Panc1 (cell line): Measurements from ENCODE around the gene SSBP4. TPM values are rescaled to one million over a fixed set of nuclear protein-coding genes. Genes with fewer than 3 reads are reported as not detected.

Source experiments
- ATAC-seq: fragments of 200-7000 bp; cut with Tn5 transposase; 2 replicates; pipeline ENCODE4 v1.9.1; 2020; ENCODE audit warnings: mild to moderate bottlenecking, moderate library complexity
- BruUV-seq: library from RNA; stranded (reverse); fragments of 400-500 nt; replicated peaks from 2 replicates; lab custom pipeline; 2021; lab: Mats Ljungman, UMichigan
- CTCF ChIA-PET: fragments of 300-600 bp; sonication (Branson Sonifier 250); formaldehyde crosslinking; loops from one replicate; lab custom pipeline; 2022; ENCODE audit warnings: antibody characterized with exemption; lab: Charles Lee
- POLR2A ChIA-PET: fragments of 300-600 bp; sonication (Branson Sonifier 250); formaldehyde crosslinking; loops from one replicate; lab custom pipeline; 2022; ENCODE audit warnings: antibody characterized with exemption; lab: Charles Lee
- DNase-seq: peaks from one replicate; pipeline ENCODE4 v3.0.0-alpha.2; 2010; ENCODE audit warnings: low read depth, low spot score
- H3K27ac ChIP-seq: 2 replicates; pipeline ENCODE4 v1.5.1; 2011; ENCODE audit warnings: mild to moderate bottlenecking, low read length, inconsistent platforms
- H3K27me3 ChIP-seq: fragments of 200-500 bp; sonication (Bioruptor generic); 2 replicates; pipeline ENCODE4 v1.6.0; 2014; ENCODE audit warnings: low read length, inconsistent platforms; ENCODE audit not compliant: control insufficient read depth, insufficient read depth
- H3K36me3 ChIP-seq: fragments of 200-500 bp; sonication (Bioruptor generic); 2 replicates; pipeline ENCODE4 v1.5.1; 2014; ENCODE audit warnings: inconsistent platforms, mild to moderate bottlenecking, low read length, moderate library complexity; ENCODE audit not compliant: control insufficient read depth, insufficient read depth
- H3K4me1 ChIP-seq: 2 replicates; pipeline ENCODE4 v1.5.1; 2011; ENCODE audit warnings: inconsistent platforms, mild to moderate bottlenecking, low read length, moderate library complexity; ENCODE audit not compliant: control insufficient read depth, insufficient read depth
- H3K4me3 ChIP-seq, 2 experiments: 2 replicates each; pipeline ENCODE4 v1.5.1; 2011 to 2012; ENCODE audit warnings: low read depth in 2 of 2, low read length in 2 of 2, mild to moderate bottlenecking in 2 of 2, inconsistent platforms in 1 of 2, moderate library complexity in 1 of 2
- H3K9me3 ChIP-seq: fragments of 200-500 bp; sonication (Bioruptor generic); 2 replicates; pipeline ENCODE4 v1.5.1; 2014; ENCODE audit warnings: low read depth, mild to moderate bottlenecking, inconsistent platforms, low read length, moderate library complexity; ENCODE audit not compliant: control insufficient read depth, insufficient read depth
- POLR2AphosphoS5 ChIP-seq: IDR thresholded peaks from 2 replicates; pipeline ENCODE4 v1.6.1; 2012; ENCODE audit warnings: mild to moderate bottlenecking, low read depth, low read length, moderate library complexity
- SIN3A ChIP-seq: IDR thresholded peaks from 2 replicates; pipeline ENCODE4 v1.6.1; 2012; ENCODE audit warnings: low read depth, mild to moderate bottlenecking, low read length, moderate library complexity, borderline replicate concordance; ENCODE audit not compliant: insufficient read depth
- TCF7L2 ChIP-seq: IDR thresholded peaks from 2 replicates; pipeline ENCODE4 v1.6.1; 2011; ENCODE audit warnings: mild to moderate bottlenecking, low read depth, low read length, inconsistent platforms
- in situ Hi-C: cut with HindIII; loops from 2 replicates; pipeline ENCODE4 v1.10.0; 2016; ENCODE audit warnings: low sequenced_read_pairs, low pct_unique_long_range_greater_than_20kb
- intact Hi-C: fragments of 100-400 bp; cut with micrococcal nuclease; formaldehyde crosslinking; loops from one replicate; pipeline ENCODE4 v1.10.0; 2022; ENCODE audit not compliant: unreplicated experiment
- total RNA-seq: library from RNA; stranded (reverse); gene quantifications from one replicate; pipeline ENCODE4 v1.2.1, GENCODE V29; 2021; ENCODE audit not compliant: unreplicated experiment
- TF ChIP-seq, protein P1 (sequence below): fragments of 450-650 bp; IDR thresholded peaks from 2 replicates; pipeline ENCODE4 v1.5.1; 2017; ENCODE audit warnings: mild to moderate bottlenecking
- TF ChIP-seq, protein P2 (sequence below), 2 experiments: IDR thresholded peaks; 2 replicates each; pipeline ENCODE4 v1.6.1; 2011 to 2012; ENCODE audit warnings: low read depth in 2 of 2, control low read depth in 1 of 2, low read length in 1 of 2, mild to moderate bottlenecking in 1 of 2, moderate library complexity in 1 of 2; ENCODE audit not compliant: insufficient read depth in 1 of 2

The SSBP4 gene
- total RNA-seq, 1 experiment from 2014 or later: 128 TPM

DNA sequence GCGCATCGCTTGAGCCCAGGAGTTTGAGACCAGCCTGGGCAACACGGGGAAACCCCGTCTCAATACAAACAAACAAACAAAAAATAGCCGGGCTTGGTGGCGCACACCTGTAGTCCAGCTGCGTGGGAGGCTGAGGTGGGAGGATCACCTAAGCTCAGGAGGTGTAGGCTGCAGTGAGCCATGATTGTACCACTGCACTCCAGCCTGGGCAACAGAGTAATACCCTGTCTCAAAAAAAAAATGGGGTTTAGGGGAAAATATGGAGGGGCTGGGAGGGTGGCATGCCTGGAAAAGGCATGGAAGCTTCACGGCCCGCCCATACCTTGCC lies 20.7 kb downstream of the SSBP4 start:
- intact Hi-C loops (no loop called here), in situ Hi-C loops (no loop called here)
- Histone ChIP-seq H3K27ac (peak overlapping the region; percentile 88), H3K4me3 (no peak overlapping the region), H3K9me3 (no peaks in the 10 kb centered on the region), H3K36me3 (no peaks in the 10 kb centered on the region), H3K27me3 (no peaks in the 10 kb centered on the region), H3K4me1 (peaks cover 34% of the 10 kb centered on the region)
- CTCF ChIA-PET: interaction anchor here (0.7 kb wide), 1 partner anchor 442 kb away, joined by 3 read pairs; no protein-coding TSS in a partner anchor
- TF ChIP-seq TCF7L2: no peak
- no peak for TF ChIP-seq SIN3A
- TF ChIP-seq, protein P1, sequence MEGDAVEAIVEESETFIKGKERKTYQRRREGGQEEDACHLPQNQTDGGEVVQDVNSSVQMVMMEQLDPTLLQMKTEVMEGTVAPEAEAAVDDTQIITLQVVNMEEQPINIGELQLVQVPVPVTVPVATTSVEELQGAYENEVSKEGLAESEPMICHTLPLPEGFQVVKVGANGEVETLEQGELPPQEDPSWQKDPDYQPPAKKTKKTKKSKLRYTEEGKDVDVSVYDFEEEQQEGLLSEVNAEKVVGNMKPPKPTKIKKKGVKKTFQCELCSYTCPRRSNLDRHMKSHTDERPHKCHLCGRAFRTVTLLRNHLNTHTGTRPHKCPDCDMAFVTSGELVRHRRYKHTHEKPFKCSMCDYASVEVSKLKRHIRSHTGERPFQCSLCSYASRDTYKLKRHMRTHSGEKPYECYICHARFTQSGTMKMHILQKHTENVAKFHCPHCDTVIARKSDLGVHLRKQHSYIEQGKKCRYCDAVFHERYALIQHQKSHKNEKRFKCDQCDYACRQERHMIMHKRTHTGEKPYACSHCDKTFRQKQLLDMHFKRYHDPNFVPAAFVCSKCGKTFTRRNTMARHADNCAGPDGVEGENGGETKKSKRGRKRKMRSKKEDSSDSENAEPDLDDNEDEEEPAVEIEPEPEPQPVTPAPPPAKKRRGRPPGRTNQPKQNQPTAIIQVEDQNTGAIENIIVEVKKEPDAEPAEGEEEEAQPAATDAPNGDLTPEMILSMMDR: no peak
- TF ChIP-seq POLR2AphosphoS5: no peak
- TF ChIP-seq, protein P2, sequence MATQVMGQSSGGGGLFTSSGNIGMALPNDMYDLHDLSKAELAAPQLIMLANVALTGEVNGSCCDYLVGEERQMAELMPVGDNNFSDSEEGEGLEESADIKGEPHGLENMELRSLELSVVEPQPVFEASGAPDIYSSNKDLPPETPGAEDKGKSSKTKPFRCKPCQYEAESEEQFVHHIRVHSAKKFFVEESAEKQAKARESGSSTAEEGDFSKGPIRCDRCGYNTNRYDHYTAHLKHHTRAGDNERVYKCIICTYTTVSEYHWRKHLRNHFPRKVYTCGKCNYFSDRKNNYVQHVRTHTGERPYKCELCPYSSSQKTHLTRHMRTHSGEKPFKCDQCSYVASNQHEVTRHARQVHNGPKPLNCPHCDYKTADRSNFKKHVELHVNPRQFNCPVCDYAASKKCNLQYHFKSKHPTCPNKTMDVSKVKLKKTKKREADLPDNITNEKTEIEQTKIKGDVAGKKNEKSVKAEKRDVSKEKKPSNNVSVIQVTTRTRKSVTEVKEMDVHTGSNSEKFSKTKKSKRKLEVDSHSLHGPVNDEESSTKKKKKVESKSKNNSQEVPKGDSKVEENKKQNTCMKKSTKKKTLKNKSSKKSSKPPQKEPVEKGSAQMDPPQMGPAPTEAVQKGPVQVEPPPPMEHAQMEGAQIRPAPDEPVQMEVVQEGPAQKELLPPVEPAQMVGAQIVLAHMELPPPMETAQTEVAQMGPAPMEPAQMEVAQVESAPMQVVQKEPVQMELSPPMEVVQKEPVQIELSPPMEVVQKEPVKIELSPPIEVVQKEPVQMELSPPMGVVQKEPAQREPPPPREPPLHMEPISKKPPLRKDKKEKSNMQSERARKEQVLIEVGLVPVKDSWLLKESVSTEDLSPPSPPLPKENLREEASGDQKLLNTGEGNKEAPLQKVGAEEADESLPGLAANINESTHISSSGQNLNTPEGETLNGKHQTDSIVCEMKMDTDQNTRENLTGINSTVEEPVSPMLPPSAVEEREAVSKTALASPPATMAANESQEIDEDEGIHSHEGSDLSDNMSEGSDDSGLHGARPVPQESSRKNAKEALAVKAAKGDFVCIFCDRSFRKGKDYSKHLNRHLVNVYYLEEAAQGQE (IDR thresholded peaks at IDR 0.05; ENCODE audit: insufficient read depth in 1 of 2, low read depth in 2 of 2, low read length in 1 of 2): no peak
- no TSS peak for BruUV-seq
- ATAC-seq (no peak), DNase-seq (no peak)
- POLR2A ChIA-PET: no interaction called here

DNA sequence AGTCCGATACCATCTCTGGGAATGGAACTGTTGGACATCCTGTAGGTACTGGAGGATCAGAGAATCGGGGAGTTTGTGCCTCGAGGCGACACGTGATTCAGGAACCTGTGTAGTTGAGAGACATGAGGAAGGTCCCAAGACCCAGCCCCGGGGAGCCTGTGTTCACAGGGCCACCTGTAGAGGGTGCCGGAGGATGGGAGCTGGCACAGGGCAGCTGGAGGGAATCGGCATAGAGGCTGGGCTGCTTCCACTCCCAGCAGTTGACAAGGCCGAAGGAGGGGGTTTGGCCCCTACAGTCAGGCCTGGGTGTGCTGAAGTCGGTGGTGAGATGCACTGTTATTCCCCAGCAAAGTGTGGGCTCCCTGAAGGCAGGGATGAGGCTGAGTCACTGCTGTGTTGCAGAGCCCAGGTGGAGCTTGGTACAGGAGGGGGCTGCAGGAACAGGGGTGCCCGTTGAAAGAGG lies 21.2 kb downstream of the SSBP4 start:
- ATAC-seq (peak; percentile 35), DNase-seq (no peak)
- intact Hi-C loops: no loop called here
- BruUV-seq: no TSS peak
- H3K4me3 ChIP-seq: no peak overlapping the region
- H3K9me3 ChIP-seq: no peaks in the 10 kb centered on the region
- peak overlapping the region; percentile 88 for H3K27ac ChIP-seq
- TF ChIP-seq, protein P1: peak; percentile 78
- no peak for TF ChIP-seq SIN3A
- POLR2A ChIA-PET: interaction anchor here (0.6 kb wide), 3 partner anchors 11 to 710 kb away, joined by 3 to 12 read pairs (median 8); no protein-coding TSS in a partner anchor
- H3K27me3 ChIP-seq: no peaks in the 10 kb centered on the region
- H3K36me3 ChIP-seq: no peaks in the 10 kb centered on the region
- in situ Hi-C loops: no loop called here
- CTCF ChIA-PET: no interaction called here
- peaks cover 34% of the 10 kb centered on the region for H3K4me1 ChIP-seq
